NCI-H2107 treated with DMSO at 0.1 percent for 48 hours (cell line): ENCODE data around the gene TIGD2.

Experiments
- DNase-seq: peaks from one replicate; lab custom pipeline; 2025; ENCODE audit not compliant: unreplicated experiment; lab: John Stamatoyannopoulos, UW

Gene TIGD2

DNA sequence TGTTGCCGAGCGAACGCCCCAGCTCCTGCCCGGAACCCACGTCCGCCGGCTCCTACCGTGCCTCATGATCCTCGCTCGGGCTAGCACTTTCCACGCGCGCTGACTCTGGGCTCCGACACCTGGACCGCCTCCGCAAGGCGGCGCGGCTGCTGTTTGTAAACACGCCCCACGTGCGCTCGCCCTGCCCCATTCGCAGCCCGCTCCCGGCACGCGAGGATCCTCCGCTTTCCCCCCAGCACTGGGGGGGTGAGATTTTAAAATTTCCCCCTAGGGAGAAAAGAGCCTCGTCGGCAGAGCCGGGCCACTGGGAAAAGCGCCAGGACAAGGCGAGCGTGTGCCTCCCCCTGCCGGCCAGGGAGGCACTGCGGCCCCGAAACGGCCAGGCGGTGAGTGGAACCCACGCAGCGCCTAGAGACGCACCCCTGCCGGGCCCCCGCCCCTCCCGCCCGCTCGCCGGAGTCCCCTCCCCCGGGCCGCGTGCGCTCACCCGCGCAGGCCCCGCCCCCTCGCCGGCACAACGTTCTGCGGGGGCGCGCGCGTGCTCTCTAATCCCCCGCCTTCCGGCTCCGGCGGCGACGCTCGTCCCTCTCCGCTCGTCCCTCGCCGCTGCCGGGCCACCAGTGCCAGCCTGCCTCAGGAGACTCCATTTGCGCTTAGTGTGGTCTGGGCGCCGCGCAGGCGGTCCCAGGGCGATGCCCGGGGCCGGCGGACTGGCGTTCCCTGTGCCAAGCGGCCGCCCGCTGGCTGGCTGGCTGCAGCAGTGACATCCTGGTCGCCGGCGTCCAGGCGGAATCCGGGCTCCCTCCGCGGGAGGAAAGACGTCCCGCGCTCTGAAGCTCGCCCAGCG is at the start of gene TIGD2:
Gene TIGD2, plus strand, starts transcription at position 548 of the 847 bp plus-strand sequence. CDS start 1,442 bp downstream, outside the sequence.
- peak; percentile 54 for DNase-seq

DNA sequence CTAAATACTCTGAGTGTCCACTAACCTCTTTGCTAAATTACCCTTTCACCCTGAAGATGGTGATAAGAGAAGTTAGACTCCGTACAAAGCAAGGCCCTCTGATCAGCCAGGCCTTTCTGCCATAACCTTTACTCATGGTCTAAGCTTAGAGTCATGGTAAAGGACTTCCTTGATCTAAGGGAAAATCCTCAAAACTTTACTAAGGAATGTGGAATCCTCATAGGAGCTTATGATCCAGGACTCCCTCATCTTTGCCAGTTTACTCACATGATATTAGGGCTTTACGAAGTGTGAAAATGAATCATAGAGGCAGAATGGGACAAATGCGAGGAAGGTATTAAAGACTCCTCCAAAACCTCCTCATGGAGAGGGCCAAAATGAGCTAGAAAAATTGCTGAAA is 46.5 kb upstream of the TIGD2 start:
- DNase-seq: no peak

DNA sequence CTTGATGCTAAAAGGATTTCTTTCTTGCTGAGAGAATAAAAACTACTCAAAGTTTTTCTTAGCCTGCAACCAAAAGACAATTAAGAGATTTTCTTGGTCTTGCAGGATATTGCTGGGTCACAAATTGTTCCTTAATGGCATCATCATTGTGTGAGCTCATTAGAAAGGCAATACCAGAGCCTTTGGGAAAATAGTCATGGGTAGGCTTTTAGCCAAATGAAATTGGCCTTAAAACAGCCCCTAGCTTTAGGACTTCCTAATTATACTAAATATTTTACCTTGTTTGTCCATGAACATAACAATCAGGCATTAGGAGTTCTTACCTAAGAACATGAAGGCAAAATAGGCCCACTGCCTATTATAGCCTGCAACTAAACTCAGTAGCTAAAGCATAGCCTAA is 43.9 kb upstream of the TIGD2 start:
- no peak for DNase-seq

DNA sequence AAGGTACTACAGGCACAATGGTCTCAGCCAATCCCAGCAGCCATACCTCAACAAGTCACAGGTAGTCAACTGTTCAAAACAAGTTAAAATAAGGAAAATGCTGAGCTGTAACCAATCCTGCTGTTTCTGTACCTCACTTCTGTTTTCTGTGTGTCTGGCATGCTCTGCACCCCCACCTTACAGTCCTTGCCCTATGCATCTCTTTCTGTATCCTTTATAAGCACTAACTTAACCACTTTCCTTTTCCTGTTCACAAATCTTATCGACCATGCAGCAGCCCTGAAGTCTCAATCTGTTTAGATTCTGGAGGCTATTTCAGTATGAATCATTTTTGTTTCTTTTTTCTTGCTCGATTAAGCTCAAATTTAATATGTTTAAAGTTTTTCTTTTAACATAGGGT is 41.9 kb upstream of the TIGD2 start:
- no peak for DNase-seq

DNA sequence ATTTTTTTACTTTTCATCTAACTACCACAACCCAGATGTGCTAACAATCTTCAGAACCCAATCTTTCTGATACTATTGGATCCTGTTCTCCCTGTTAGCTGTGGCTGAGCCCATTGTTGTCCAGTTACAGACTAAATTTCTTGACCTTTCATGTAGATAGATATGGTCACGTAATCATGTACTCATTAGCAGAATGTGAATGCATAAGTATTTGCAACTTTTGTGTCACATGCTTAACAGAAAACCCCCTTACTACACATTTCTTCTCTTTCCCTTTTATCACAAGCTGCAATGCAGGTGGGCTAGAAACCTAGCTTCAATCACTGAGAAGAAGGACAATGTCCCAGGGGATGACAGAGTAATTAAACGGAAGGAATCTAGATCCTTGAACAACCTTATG is 41.3 kb upstream of the TIGD2 start:
- no peak for DNase-seq

DNA sequence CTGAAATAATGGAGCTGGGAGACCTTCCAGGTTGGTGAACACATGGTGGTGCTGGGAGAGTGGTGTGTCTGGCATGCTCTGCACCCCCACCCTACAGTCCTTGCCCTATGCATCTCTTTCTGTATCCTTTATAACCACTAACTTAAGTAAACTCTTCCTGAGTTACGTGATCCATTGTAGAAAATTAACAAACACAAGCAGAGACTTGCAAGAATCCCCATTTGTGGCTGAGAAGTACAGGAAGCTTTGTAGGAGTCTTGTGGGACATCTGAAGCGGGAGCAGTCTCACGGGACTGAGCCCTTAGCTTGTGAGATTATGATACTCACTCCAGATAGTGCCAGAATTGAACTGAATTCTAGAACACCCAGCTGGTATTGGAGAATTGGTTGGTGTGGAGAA is 40.0 kb upstream of the TIGD2 start:
- no peak for DNase-seq

DNA sequence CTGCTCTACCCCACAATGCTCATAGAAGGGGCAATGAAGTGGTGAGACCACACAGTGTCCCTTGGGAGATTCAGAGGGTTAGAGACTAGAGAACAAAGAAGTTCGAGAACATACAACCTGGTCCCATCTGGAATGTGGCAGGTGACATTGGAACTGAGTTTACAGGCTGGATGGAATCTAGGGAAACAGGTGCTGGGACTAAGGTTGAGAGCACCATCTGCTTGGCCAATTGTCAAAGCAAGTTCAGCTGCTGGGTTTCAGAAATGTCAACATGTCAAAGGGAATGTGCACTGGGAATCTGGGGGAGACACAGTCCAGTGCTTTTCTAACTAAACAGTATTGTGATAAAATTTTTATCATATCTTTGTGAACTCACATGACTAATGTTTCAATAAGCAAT is 38.4 kb upstream of the TIGD2 start:
- no peak for DNase-seq

DNA sequence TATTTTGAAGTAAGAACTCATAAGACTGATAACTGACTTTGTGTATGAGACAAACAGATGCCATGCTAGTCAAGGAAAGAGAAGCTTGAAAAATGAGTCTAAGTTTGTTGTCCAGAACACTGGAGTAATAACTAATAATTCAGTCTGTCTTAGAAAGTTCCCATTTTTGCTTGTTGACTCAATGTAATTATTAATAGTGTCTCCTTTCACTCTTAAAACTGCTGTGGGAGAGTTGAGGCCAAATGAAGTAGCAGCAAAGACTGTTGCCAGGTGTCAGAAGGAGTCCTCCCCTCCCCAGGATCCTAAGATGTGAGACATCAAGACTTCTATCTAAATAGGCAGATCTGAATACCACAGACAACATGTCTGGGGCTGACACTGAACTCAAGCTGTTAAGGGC is 33.6 kb upstream of the TIGD2 start:
- no peak for DNase-seq

DNA sequence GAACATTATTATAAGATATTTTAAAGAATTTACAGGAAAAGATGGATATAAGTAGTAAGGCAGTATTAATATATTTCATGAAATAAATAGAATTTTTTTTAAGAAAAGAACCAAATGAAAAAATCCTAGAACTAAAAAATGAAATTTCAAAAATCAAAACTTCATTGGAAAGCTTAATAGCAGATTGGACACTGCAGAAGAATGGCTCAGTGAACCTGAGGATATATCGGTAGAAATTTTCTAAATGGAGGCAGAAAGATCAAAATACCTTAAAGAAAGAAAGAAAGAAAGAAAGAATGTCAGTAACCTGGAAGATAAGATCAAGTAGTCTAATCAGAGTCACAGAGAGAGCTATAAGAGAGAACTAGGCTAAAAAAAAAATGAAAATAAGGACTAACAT is 33.0 kb upstream of the TIGD2 start:
- DNase-seq: no peak

DNA sequence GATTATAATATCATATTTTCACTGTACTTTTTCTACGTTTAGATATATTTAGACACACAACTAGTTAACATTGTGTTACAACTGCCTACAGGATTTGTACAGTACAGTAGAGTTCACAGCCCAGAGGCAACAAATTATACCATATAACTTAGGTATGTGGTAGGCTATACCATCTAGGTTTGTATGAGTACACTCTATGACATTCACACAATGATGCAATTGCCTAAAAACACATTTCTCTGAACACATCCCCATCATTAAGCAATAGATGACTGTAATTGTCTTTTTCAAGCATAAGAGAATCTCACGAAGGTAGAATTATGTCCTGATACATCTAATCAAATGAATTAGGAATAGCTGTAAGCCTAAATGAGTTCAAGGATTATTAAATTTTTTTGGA is 12.3 kb upstream of the TIGD2 start:
- DNase-seq: no peak

DNA sequence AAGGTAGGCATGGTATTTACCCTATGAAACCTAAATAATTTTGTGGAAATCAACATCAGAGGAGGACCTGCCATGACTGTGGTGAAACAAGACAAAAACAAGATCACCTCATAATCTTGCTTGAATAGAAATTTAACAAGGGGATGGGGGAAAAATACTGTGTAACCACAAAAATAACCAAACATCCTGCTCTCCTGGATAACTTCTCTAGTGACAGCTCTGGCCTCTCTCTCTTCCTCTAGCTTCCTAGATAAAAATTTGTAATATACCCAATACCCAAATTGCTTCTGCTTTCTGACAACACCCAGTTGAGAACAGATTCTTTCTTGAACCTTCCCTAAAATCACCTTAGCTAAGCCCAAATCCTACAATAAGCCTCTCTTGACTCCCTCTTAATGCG is 11.9 kb upstream of the TIGD2 start:
- no peak for DNase-seq

DNA sequence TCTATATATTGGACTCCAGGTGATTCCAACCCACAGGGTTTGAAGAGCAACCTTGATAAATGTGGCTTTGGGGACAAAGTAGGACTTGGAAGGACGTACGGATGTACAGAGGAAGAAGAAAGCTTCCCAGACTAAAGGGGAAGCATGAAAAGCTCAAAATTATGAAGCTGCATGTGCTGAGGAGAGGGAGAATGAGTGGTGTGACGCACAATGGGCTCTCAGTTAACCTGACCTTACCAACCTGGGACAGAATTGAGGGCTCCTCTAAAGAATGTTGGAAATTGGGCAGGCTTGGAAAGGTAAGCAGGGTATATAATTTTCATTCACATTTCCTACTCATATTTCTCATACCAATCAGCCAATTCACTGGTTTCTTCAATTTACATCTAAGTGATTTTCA is 10.5 kb upstream of the TIGD2 start:
- no peak for DNase-seq

DNA sequence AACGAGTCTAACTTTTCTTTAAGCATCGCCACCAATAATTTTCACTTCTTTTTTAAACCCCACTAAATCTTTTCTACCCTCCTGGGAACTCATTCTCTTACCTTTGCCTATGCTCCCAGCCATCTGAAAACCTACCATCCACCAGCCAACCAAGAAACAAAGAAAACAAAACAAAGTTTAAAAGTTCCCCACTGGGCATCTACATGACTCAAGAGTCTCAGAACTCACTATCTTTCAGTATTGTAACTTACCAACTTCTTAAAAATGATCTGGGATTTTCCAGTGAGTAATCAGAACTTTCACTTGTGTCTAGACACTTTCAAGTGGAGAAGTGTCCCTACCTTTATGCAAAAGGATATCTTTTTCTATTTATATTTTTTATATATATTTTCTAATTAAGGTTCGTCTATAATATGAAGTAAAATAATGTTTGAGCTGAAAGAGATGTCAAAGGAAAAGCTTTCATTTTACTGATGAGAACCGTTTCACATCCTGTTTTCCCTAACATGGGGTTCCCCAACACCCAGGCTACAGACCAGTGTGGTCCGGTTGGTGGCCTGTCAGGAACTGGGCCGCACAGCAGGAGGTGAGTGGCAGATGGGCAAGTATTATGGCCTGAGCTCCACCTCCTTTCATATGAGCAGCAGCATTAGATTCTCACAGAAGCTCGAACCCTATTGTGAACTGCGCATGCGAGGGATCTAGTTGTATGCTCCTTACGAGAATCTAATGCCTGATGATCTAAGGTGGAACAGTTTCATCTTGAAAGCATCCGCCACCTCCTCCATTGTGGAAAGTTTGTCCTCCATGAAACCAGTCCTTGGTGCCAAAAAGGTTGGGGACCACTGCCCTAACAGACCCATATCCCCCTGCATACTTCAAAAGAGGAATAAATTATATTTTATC is 9.8 kb upstream of the TIGD2 start:
- no peak for DNase-seq

DNA sequence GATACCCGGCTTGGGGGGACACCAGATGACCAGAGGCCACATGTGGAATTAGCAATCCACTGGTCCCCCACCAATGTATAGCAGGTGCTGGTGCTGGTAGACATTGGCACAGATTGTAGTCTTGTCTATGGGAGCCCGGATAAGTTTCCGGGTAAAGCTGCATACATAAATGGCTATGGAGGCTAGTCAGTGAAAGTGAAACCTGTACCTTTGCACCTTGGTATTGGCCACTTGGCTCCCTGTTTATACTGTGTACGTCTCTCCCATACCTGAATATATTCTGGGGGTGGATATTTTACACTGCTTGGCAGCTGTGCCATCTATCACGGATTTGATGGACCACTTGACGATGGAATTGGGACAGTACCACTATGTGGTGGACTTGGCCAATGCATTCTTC is 5.6 kb upstream of the TIGD2 start:
- DNase-seq: no peak

DNA sequence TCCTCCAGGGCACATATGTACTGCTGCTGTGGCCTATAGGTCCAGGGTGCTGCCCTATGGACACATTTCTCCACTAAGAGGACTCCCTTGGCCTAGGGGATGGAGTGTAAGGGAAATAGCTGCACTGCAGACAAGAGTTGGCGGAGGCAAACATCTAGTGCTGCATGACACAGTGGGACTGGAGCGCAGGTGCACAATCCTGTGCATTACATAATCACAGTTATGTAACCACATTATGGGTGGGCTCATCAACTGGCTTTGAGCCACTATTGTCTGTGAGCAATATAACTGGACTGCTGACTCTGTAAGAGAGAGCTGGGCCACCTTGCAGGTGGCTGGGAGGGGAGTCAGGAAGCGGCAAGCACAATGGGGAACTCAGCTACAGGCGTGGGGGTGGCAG is 3.2 kb upstream of the TIGD2 start:
- DNase-seq: no peak

DNA sequence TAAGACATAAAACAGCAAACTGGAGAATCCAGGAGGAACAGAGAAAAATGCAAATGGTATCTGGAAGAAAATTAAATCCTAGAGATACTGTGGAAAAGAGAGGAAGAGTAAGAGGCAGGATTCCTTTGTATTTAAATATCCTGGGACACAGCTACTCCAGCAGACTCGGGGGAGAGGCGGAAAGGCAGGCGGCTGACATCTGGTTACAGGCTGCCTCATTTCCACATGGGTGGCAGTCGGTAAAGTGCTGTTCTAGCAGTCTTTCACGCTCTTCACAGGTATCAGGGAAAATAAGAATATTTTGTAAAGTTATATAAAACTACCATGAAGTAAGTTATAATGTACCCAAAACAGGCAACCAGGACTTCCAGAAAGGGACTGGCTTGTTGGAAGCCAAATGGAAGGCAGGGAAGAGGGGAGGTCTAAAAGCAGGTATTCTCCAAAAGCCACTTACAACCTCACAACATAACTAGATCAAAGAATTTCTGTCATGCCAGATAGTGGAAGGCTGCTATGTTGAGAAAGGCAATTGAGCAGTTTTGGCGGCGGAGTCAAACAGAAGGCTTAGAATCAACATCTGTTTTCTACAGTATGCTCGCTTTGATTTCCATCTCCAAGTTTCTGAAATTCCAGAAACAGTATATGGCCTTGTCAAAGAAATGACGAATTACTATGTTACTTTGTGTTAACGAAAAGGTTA is 1.3 kb upstream of the TIGD2 start:
- DNase-seq: no peak

DNA sequence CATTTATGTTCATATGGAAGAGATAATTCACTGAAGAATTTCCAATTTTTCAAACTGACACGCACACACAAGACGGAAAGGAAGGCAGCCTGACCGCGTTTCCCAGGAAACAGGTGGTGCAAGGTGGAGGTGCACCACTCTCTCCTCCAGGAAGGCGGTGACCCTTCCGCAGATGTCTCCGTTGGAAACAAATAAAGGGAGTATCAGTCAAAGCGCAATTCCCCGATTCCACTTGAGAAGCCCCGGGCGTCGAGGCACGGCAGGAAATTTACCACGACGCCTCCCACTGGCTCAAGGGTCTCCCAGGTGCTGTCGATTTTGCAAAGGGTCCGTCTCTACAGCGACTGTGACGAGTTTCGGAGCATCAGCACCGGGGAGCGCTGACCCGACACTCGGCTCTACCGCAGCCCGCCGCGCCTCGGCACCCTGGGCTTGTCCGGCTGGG is 770 bp upstream of the TIGD2 start:
- DNase-seq: no peak

DNA sequence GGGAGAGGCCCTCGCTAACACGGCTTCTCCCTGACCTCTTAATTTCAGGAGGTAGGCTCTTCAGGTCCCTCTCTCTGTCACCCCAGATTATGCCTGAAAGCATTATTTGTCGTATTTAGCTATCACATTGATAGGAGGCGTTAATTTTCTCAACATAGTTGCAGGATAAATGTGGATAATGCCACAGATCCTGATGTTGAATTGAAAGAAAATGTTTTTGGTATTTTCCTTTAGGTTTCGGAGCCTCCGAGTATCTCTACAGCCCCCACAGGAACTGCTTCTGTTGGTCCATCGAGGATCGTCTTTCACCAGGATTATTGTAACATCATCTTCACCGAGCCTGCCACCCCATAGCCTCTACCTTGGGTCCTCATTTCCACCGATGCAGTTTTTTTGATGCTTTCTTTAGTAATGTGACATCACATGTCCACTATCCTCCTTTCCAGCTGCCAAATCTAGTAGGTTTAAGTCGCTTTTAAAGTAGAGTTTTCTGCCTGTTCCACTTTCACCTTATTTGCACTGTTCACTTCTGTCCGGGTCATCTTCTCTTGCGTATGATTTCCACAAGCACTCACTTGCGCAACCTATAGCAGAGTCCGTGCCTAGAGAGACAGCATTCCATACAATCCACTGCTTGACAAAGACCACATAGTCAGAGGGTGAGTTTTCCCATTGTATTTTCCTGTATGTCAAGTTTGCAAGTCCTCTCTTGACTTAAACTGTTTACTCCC is 665 bp downstream of the TIGD2 start:
- DNase-seq: no peak

DNA sequence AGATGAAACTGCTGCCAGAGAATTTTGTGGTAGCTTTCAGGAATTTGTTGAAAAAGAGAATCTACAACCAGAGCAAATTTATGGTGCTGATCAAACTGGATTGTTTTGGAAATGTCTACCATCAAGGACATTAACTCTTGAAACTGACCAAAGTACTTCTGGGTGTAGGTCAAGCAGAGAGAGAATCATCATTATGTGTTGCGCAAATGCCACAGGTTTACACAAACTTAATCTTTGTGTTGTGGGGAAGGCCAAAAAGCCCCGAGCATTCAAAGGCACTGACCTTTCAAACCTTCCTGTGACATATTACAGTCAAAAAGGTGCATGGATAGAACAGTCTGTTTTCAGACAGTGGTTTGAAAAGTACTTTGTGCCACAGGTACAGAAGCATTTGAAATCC is 2.1 kb downstream of the TIGD2 start:
- no peak for DNase-seq

DNA sequence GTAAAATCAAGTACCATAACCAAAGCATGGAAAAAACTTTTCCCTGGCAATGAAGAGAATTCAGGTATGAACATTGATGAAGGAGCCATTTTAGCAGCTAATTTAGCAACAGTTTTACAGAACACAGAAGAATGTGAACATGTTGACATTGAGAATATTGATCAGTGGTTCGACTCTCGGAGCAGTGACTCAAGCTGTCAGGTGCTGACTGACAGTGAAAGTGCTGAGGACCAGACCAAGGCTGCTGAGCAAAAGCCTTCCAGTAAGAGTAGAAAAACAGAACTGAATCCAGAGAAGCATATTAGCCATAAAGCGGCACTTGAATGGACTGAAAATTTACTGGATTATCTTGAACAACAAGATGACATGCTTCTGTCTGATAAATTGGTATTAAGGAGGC is 2.8 kb downstream of the TIGD2 start:
- no peak for DNase-seq

DNA sequence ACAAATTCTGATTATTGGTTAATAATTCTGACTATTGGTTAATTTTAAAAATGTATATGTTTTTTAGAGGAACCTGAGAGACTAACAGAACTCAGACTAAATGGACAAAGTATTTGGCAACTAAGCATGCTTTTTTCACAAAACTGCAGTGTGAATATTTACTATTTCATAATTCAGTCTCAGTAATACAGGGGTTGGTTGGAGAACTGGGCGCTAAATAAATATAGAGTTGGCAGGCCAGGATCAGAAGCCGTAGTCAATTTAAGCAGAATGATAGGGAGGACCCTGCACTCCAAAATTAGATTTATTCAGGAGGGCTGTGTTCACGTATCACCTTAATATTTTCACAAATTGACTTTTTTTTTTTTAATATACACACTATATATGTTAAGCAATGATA is 5.8 kb downstream of the TIGD2 start:
- no peak for DNase-seq
